Sigmoid colon (tissue), 7 donors: ENCODE data around the gene KL. TPM values are rescaled to one million over a fixed set of nuclear protein-coding genes. Genes with fewer than 3 reads are reported as not detected.

ENCODE experiments used
- DNase-seq: peaks from one replicate; pipeline ENCODE4 v3.0.0-alpha.2; 2019
- H3K27ac ChIP-seq, 4 donors: fragments of 200-600 bp; sonication (generic); one replicate each; pipeline ENCODE4 v1.5.1; 2016 to 2019; ENCODE audit warnings: mild to moderate bottlenecking in 1 of 4
- H3K27me3 ChIP-seq, 3 donors: fragments of 200-600 bp; sonication (generic); one replicate each; pipeline ENCODE4 v1.5.1; 2019; ENCODE audit warnings: mild to moderate bottlenecking in 1 of 3
- H3K36me3 ChIP-seq, 4 donors: fragments of 200-600 bp; sonication (generic); one replicate each; pipeline ENCODE4 v1.5.1; 2016 to 2019
- H3K4me1 ChIP-seq, 4 donors: fragments of 200-600 bp; sonication (generic); one replicate each; pipeline ENCODE4 v1.5.1; 2017 to 2019
- H3K4me3 ChIP-seq, 4 donors: fragments of 200-600 bp; sonication (generic); one replicate each; pipeline ENCODE4 v1.5.1; 2017 to 2019; ENCODE audit warnings: mild to moderate bottlenecking in 2 of 4, moderate library complexity in 1 of 4
- H3K9me3 ChIP-seq, 4 donors: fragments of 200-600 bp in 3 of 4; sonication (generic) in 3 of 4; one replicate each; pipeline versions ENCODE4 v1.5.1 to v1.6.1; 2013 to 2019
- CTCF ChIP-seq, 4 experiments: fragments of 450-650 bp in 3 of 4; fragments of 200-600 bp in 1 of 4; IDR thresholded peaks; one replicate each; pipeline ENCODE4 v1.5.1; 2016 to 2019; ENCODE audit warnings: antibody characterized with exemption in 4 of 4, mild to moderate bottlenecking in 3 of 4, moderate library complexity in 2 of 4
- EP300 ChIP-seq, 4 donors: sonication (generic); formaldehyde crosslinking; IDR thresholded peaks; one replicate each; pipeline ENCODE4 v1.6.1; 2017; ENCODE audit warnings: antibody characterized with exemption in 4 of 4
- POLR2A ChIP-seq, 2 donors: fragments of 450-650 bp; IDR thresholded peaks; one replicate each; pipeline ENCODE4 v1.6.1; 2016; ENCODE audit warnings: antibody characterized with exemption in 2 of 2, mild to moderate bottlenecking in 2 of 2, moderate library complexity in 2 of 2
- POLR2AphosphoS5 ChIP-seq, 4 donors: sonication (generic); formaldehyde crosslinking; IDR thresholded peaks; one replicate each; pipeline ENCODE4 v1.6.1; 2017; ENCODE audit warnings: antibody characterized with exemption in 4 of 4
- WGBS, 2 donors: extraction: QIAGEN DNeasy Blood & Tissue Kit; methylation state at CpG; one replicate each; pipeline ENCODE4 v1.1.7; 2013; 5-methylcytosine and 5-hydroxymethylcytosine counted together
- intact Hi-C: fragments of 100-400 bp; cut with DNase I; formaldehyde crosslinking; loops from one replicate; pipeline ENCODE4 v1.15.1; 2023
- polyA plus RNA-seq, 3 donors: library from polyadenylated mRNA; stranded (reverse); fragments of 200-250 nt; gene quantifications; one replicate each; pipeline ENCODE4 v1.2.3, GENCODE V29; 2013
- total RNA-seq, 4 donors: library from RNA; depleted of rRNA; stranded (reverse); fragments of >200 nt; gene quantifications; one replicate each; pipeline ENCODE4 v1.1.0, GENCODE V29; 2016
- donor health status: healthy with polysubstance abuse.
- donor health status: Bipolar disorder and iron deficiency.
- donor health status: healthy.

The KL gene
- total and polyA plus RNA-seq, 7 donors: 0.23 to 6.4 (median 3.8) TPM

DNA sequence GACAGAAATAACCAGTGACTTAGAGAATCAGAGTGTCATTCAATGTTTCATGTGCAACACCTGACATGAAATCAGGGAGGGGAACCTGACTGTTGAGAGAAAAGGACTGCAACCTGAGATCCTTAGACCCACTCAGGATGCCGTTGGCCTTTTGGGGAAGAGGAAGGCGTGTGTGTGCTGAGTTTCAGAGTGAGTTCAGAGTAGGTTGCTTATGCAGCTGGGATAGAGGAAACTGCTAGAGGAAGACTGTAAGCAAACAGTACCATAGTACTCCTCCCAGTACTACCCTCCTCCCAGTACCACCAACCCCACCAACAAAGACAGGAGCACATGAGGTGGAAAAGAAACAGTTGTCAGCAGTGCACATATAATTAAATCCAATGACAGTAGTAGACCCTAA is 63.7 kb downstream of the KL start:
- Histone ChIP-seq H3K9me3 (no peaks in the 10 kb centered on the region), H3K4me1 (peaks cover 0 to 21% (median 5%) of the 10 kb centered on the region in 4 donors), H3K27me3 (no peaks in the 10 kb centered on the region), H3K27ac (no peak overlapping the region), H3K4me3 (no peak overlapping the region), H3K36me3 (no peaks in the 10 kb centered on the region)
- no peak for TF ChIP-seq POLR2AphosphoS5 (IDR thresholded peaks at IDR 0.05)
- no peak for TF ChIP-seq EP300 (IDR thresholded peaks at IDR 0.05)
- TF ChIP-seq POLR2A (IDR thresholded peaks at IDR 0.05): no peak
- TF ChIP-seq CTCF (IDR thresholded peaks at IDR 0.05): no peak
- 49 to 78% methylated on average over 2 of the region's 2 CpGs for WGBS, 2 donors
- DNase-seq: no peak
- intact Hi-C loops: no loop called here

DNA sequence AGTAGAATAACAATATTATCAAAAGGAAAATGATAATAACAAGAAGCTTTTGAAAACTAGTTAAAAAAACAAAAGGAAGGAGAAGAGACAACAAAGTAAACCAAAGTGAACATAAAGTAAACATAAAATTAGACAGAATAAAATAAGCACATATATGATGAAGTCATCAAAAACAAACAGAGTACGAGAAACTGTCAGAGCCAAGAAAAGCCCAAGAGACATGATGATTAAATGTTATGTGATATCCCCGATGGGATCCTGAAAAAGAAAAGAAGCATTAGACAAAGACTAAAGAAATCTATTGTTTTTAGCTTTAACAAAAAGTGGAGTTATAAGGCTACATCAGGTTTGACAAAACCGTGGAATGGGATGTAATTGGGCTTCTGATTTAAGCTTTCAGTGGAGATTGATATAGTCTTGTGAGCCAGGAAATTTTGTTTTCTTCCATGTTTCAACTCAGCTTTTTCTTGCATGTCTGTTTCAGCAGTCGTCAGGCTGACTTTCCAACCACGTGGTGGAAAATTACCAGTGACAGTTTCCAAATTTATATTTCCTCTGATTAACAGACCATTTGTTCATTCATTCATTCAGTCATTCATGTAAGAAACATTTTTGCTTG is 64.9 kb downstream of the KL start:
- intact Hi-C loops: no loop called here
- DNase-seq: no peak
- no peak for TF ChIP-seq CTCF (IDR thresholded peaks at IDR 0.05)
- Histone ChIP-seq H3K9me3 (no peaks in the 10 kb centered on the region), H3K27ac (no peak overlapping the region), H3K4me3 (no peak overlapping the region), H3K4me1 (peaks cover 0 to 12% (median 2%) of the 10 kb centered on the region in 4 donors), H3K36me3 (no peaks in the 10 kb centered on the region), H3K27me3 (no peaks in the 10 kb centered on the region)
- WGBS, 2 donors: 57 to 60% methylated on average over 5 of the region's 5 CpGs

- no peaks in the 10 kb centered on the region for H3K36me3 ChIP-seq
- no peak overlapping the region for H3K4me3 ChIP-seq
- peaks cover 0 to 9% (median 2%) of the 10 kb centered on the region in 4 donors for H3K4me1 ChIP-seq
- DNase-seq: no peak
- H3K9me3 ChIP-seq: no peaks in the 10 kb centered on the region
- TF ChIP-seq POLR2AphosphoS5 (IDR thresholded peaks at IDR 0.05) (no peak), POLR2A (IDR thresholded peaks at IDR 0.05) (no peak), CTCF (IDR thresholded peaks at IDR 0.05) (no peak), EP300 (IDR thresholded peaks at IDR 0.05) (no peak)
- H3K27ac ChIP-seq: no peak overlapping the region
- intact Hi-C loops: no loop called here
- no peaks in the 10 kb centered on the region for H3K27me3 ChIP-seq
- WGBS, 2 donors: 65 to 79% methylated on average over 1 of the region's 1 CpG
These were observed 65.4 kb downstream of the KL start for GRCh38 chr13:33081666-33082065.

DNA sequence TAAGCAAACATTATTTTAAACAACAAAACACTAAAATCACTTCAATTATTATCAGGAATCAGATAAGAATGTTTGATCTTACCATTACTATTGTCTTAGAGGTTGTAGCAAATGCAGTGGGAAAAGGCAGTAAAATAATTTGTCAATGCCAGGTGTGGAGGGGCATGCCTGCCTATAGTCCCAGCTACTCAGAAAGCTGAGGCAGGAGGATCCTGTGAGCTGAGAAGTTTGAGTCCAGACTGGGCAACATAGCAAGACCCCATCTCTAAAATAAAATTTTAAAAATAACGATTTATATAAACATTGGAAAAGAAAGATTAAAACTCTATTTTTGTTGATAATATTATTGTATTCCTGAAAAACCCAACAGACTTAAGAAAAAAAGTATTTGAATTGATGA is 66.8 kb downstream of the KL start:
- Histone ChIP-seq H3K4me1 (peaks cover 0 to 13% (median 5%) of the 10 kb centered on the region in 4 donors), H3K9me3 (no peaks in the 10 kb centered on the region), H3K27me3 (no peaks in the 10 kb centered on the region), H3K4me3 (no peak overlapping the region), H3K36me3 (no peaks in the 10 kb centered on the region), H3K27ac (no peak overlapping the region)
- no peak for DNase-seq
- TF ChIP-seq POLR2AphosphoS5 (IDR thresholded peaks at IDR 0.05) (no peak), CTCF (IDR thresholded peaks at IDR 0.05) (no peak), EP300 (IDR thresholded peaks at IDR 0.05) (no peak), POLR2A (IDR thresholded peaks at IDR 0.05) (no peak)
- intact Hi-C loops: no loop called here
- 94 to 96% methylated on average over 1 of the region's 1 CpG for WGBS, 2 donors

DNA sequence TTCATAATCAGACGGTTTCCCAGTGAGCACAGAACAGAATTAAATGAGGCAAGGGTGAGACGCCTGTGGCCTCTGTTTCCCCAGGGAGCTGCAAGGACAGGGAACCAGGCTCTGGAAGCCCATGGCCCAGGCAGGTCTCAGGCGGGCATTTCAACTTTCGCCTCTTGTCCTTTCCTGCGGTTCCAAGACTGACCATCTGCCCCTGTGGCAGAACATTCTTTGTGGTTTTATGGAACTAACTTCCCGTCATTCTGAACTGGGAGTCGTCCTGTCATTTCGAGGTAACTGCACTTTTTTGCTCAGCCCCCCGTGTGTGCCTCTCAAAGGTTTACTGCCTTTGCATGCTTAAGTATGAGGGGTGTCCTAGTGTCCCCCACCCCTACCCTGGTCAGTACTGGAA is 70.9 kb downstream of the KL start:
- WGBS, 2 donors: 70 to 84% methylated on average over 9 of the region's 9 CpGs
- Histone ChIP-seq H3K9me3 (no peaks in the 10 kb centered on the region), H3K27me3 (no peaks in the 10 kb centered on the region), H3K36me3 (no peaks in the 10 kb centered on the region), H3K27ac (no peak overlapping the region), H3K4me1 (peaks cover 0 to 46% (median 35%) of the 10 kb centered on the region in 4 donors), H3K4me3 (no peak overlapping the region)
- intact Hi-C loops: no loop called here
- TF ChIP-seq POLR2AphosphoS5 (IDR thresholded peaks at IDR 0.05) (no peak), EP300 (IDR thresholded peaks at IDR 0.05) (no peak)
- DNase-seq: no peak
